Activated CD4-positive, CD25-positive, alpha-beta regulatory T cell treated with anti-CD3 and anti-CD28 coated beads, Interleukin-2, amount 50 U/mL, for 72 hours (primary cell): ENCODE measurements around the gene COL6A5.
"Not testable (repeated sequence)": the region's sequence is repeated elsewhere in the genome, so short reads cannot be mapped to it uniquely, and the experiment has no call there.

Experiments used
- DNase-seq: peaks from one replicate; pipeline ENCODE4 v3.0.0; 2021

Gene COL6A5

GRCh38 chr3:130386604-130387263, 41.3 kb downstream of the COL6A5 start:
- no peak for DNase-seq

GRCh38 chr3:130389743-130390478, 44.4 kb downstream of the COL6A5 start:
- DNase-seq: no peak

- no peak for DNase-seq
These were observed 46.8 kb downstream of the COL6A5 start for GRCh38 chr3:130392266-130392665.

- DNase-seq: no peak
These were observed 48.1 kb downstream of the COL6A5 start for GRCh38 chr3:130393594-130393993.

GRCh38 chr3:130395331-130395730, 49.9 kb downstream of the COL6A5 start:
- DNase-seq: no peak

- no peak for DNase-seq
These were observed 50.4 kb downstream of the COL6A5 start for GRCh38 chr3:130395916-130396315.

- no peak for DNase-seq
These were observed 58.9 kb downstream of the COL6A5 start for GRCh38 chr3:130404401-130404800.

- no peak for DNase-seq
These were observed 60.5 kb downstream of the COL6A5 start for GRCh38 chr3:130405956-130406355.

- DNase-seq: not testable (repeated sequence)
These were observed 62.8 kb downstream of the COL6A5 start for GRCh38 chr3:130408253-130408652.

GRCh38 chr3:130411320-130411719, 65.8 kb downstream of the COL6A5 start:
- no peak for DNase-seq

GRCh38 chr3:130412991-130413560, 67.6 kb downstream of the COL6A5 start:
- no peak for DNase-seq

- DNase-seq: no peak
These were observed 69.0 kb downstream of the COL6A5 start for GRCh38 chr3:130414457-130414856.

GRCh38 chr3:130420466-130420865, 75.0 kb downstream of the COL6A5 start:
- no peak for DNase-seq

GRCh38 chr3:130423064-130423463, 77.6 kb downstream of the COL6A5 start:
- DNase-seq: no peak

GRCh38 chr3:130424837-130425236, 79.4 kb downstream of the COL6A5 start:
- no peak for DNase-seq

GRCh38 chr3:130425484-130425883, 80.0 kb downstream of the COL6A5 start:
- no peak for DNase-seq

GRCh38 chr3:130426206-130426605, 80.7 kb downstream of the COL6A5 start:
- DNase-seq: no peak

GRCh38 chr3:130428871-130429712, 83.6 kb downstream of the COL6A5 start:
- no peak for DNase-seq

- DNase-seq: no peak
These were observed 84.2 kb downstream of the COL6A5 start for GRCh38 chr3:130429713-130430023.

- no peak for DNase-seq
These were observed 84.8 kb downstream of the COL6A5 start for GRCh38 chr3:130430266-130430665.

- not testable (repeated sequence) for DNase-seq
These were observed 86.6 kb downstream of the COL6A5 start for GRCh38 chr3:130432086-130432485.

- no peak for DNase-seq
These were observed 87.8 kb downstream of the COL6A5 start for GRCh38 chr3:130433306-130433705.

- DNase-seq: no peak
These were observed 96.8 kb downstream of the COL6A5 start for GRCh38 chr3:130442284-130442683.
